HEK293 (cell line): ENCODE results near the gene SLC6A9.

Experiments used
- FEZF1 ChIP-seq: fragments of 450-650 bp; formaldehyde crosslinking; IDR thresholded peaks from 2 replicates; pipeline ENCODE4 v1.5.1; 2016; ENCODE audit warnings: missing biosample characterization, missing genetic modification characterization
- KLF16 ChIP-seq: fragments of 450-650 bp; formaldehyde crosslinking; IDR thresholded peaks from 2 replicates; pipeline ENCODE4 v1.5.1; 2017; ENCODE audit warnings: missing biosample characterization, missing genetic modification characterization
- KLF9 ChIP-seq: fragments of 450-650 bp; formaldehyde crosslinking; IDR thresholded peaks from 2 replicates; pipeline ENCODE4 v1.5.1; 2016; ENCODE audit warnings: missing biosample characterization, missing genetic modification characterization, low read depth
- SETDB1 ChIP-seq: IDR thresholded peaks from one replicate; pipeline ENCODE4 v1.6.1; 2017; ENCODE audit warnings: mild to moderate bottlenecking, low read length, moderate library complexity, mixed read lengths; ENCODE audit not compliant: insufficient read length
- SP2 ChIP-seq: fragments of 450-650 bp; formaldehyde crosslinking; IDR thresholded peaks from 2 replicates; pipeline ENCODE4 v1.5.1; 2016; ENCODE audit warnings: missing biosample characterization, missing genetic modification characterization
- ZFHX2 ChIP-seq: fragments of 450-650 bp; formaldehyde crosslinking; conservative IDR thresholded peaks from 2 replicates; pipeline ENCODE4 v1.5.1; 2016; ENCODE audit warnings: missing biosample characterization, missing genetic modification characterization
- ZFP3 ChIP-seq: fragments of 450-650 bp; formaldehyde crosslinking; IDR thresholded peaks from 2 replicates; pipeline ENCODE4 v1.5.1; 2016; ENCODE audit warnings: low read depth, missing biosample characterization, missing genetic modification characterization
- ZNF112 ChIP-seq: fragments of 450-650 bp; formaldehyde crosslinking; IDR thresholded peaks from 2 replicates; pipeline ENCODE4 v1.5.0; 2017; ENCODE audit warnings: missing biosample characterization, missing genetic modification characterization
- ZNF175 ChIP-seq: fragments of 450-650 bp; formaldehyde crosslinking; IDR thresholded peaks from 2 replicates; pipeline ENCODE4 v1.5.1; 2016; ENCODE audit warnings: missing biosample characterization, missing genetic modification characterization
- ZNF221 ChIP-seq: fragments of 450-650 bp; formaldehyde crosslinking; IDR thresholded peaks from 2 replicates; pipeline ENCODE4 v1.5.1; 2017; ENCODE audit warnings: missing biosample characterization, missing genetic modification characterization, borderline replicate concordance
- ZNF23 ChIP-seq: fragments of 450-650 bp; formaldehyde crosslinking; IDR thresholded peaks from 2 replicates; pipeline ENCODE4 v1.5.1; 2016; ENCODE audit warnings: missing biosample characterization, missing genetic modification characterization, borderline replicate concordance
- ZNF350 ChIP-seq: fragments of 450-650 bp; formaldehyde crosslinking; IDR thresholded peaks from 2 replicates; pipeline ENCODE4 v1.5.0; 2017; ENCODE audit warnings: missing biosample characterization, mild to moderate bottlenecking, missing genetic modification characterization
- ZNF37A ChIP-seq: fragments of 450-650 bp; IDR thresholded peaks from 2 replicates; pipeline ENCODE4 v1.5.1; 2018; ENCODE audit warnings: missing biosample characterization, missing genetic modification characterization
- ZNF394 ChIP-seq: fragments of 450-650 bp; formaldehyde crosslinking; IDR thresholded peaks from 2 replicates; pipeline ENCODE4 v1.5.1; 2016; ENCODE audit warnings: missing biosample characterization, missing genetic modification characterization, mild to moderate bottlenecking, moderate library complexity, borderline replicate concordance
- ZNF548 ChIP-seq: fragments of 450-650 bp; formaldehyde crosslinking; IDR thresholded peaks from 2 replicates; pipeline ENCODE4 v1.5.1; 2016; ENCODE audit warnings: missing biosample characterization, missing genetic modification characterization
- ZNF549 ChIP-seq: fragments of 450-650 bp; IDR thresholded peaks from 2 replicates; pipeline ENCODE4 v1.5.1; 2018; ENCODE audit warnings: missing biosample characterization, missing genetic modification characterization, mild to moderate bottlenecking, inconsistent platforms, moderate library complexity
- ZNF560 ChIP-seq: fragments of 450-650 bp; formaldehyde crosslinking; IDR thresholded peaks from 2 replicates; pipeline ENCODE4 v1.5.1; 2017; ENCODE audit warnings: missing biosample characterization, missing genetic modification characterization, borderline replicate concordance
- ZNF561 ChIP-seq: fragments of 450-650 bp; IDR thresholded peaks from 2 replicates; pipeline ENCODE4 v1.5.1; 2018; ENCODE audit warnings: missing biosample characterization, missing genetic modification characterization, borderline replicate concordance
- ZNF585B ChIP-seq: fragments of 450-650 bp; formaldehyde crosslinking; IDR thresholded peaks from 2 replicates; pipeline ENCODE4 v1.5.1; 2016; ENCODE audit warnings: missing biosample characterization, missing genetic modification characterization
- ZNF624 ChIP-seq: fragments of 450-650 bp; formaldehyde crosslinking; IDR thresholded peaks from 2 replicates; pipeline ENCODE4 v1.5.1; 2017; ENCODE audit warnings: missing biosample characterization, missing genetic modification characterization
- ZNF654 ChIP-seq: fragments of 450-650 bp; formaldehyde crosslinking; IDR thresholded peaks from 2 replicates; pipeline ENCODE4 v1.5.1; 2016; ENCODE audit warnings: low read depth, missing biosample characterization, missing genetic modification characterization
- ZNF664 ChIP-seq: fragments of 450-650 bp; formaldehyde crosslinking; IDR thresholded peaks from 2 replicates; pipeline ENCODE4 v1.5.1; 2016; ENCODE audit warnings: missing biosample characterization, missing genetic modification characterization
- ZSCAN30 ChIP-seq: fragments of 450-650 bp; IDR thresholded peaks from 2 replicates; pipeline ENCODE4 v1.5.1; 2018; ENCODE audit warnings: missing biosample characterization, mild to moderate bottlenecking, missing genetic modification characterization, moderate library complexity
- TF ChIP-seq, protein P1 (sequence below): fragments of 450-650 bp; formaldehyde crosslinking; conservative IDR thresholded peaks from 2 replicates; pipeline ENCODE4 v1.5.1; 2016; ENCODE audit warnings: low read depth, missing biosample characterization, missing genetic modification characterization
- TF ChIP-seq, protein P2 (sequence below): fragments of 450-650 bp; formaldehyde crosslinking; IDR thresholded peaks from 2 replicates; pipeline ENCODE4 v1.5.1; 2016; ENCODE audit warnings: missing biosample characterization, missing genetic modification characterization
- TF ChIP-seq, protein P3 (sequence below): fragments of 450-650 bp; formaldehyde crosslinking; IDR thresholded peaks from 2 replicates; pipeline ENCODE4 v1.5.1; 2016; ENCODE audit warnings: missing biosample characterization, missing genetic modification characterization
- TF ChIP-seq, protein P4 (sequence below): IDR thresholded peaks from 2 replicates; pipeline ENCODE4 v1.6.1; 2011; ENCODE audit warnings: mild to moderate bottlenecking, low read depth, low read length, borderline replicate concordance
- TF ChIP-seq, protein P5 (sequence below): fragments of 450-650 bp; formaldehyde crosslinking; optimal IDR thresholded peaks from 2 replicates; pipeline ENCODE3; 2016; ENCODE audit warnings: missing biosample characterization, mild to moderate bottlenecking, missing genetic modification characterization
- TF ChIP-seq, protein P6 (sequence below): fragments of 450-650 bp; formaldehyde crosslinking; IDR thresholded peaks from 2 replicates; pipeline ENCODE4; 2016; ENCODE audit warnings: missing biosample characterization, missing genetic modification characterization
- TF ChIP-seq, protein P7 (sequence below): fragments of 450-650 bp; formaldehyde crosslinking; IDR thresholded peaks from 2 replicates; pipeline ENCODE4 v1.5.1; 2016; ENCODE audit warnings: missing biosample characterization, missing genetic modification characterization, low read depth

SLC6A9 gene

DNA sequence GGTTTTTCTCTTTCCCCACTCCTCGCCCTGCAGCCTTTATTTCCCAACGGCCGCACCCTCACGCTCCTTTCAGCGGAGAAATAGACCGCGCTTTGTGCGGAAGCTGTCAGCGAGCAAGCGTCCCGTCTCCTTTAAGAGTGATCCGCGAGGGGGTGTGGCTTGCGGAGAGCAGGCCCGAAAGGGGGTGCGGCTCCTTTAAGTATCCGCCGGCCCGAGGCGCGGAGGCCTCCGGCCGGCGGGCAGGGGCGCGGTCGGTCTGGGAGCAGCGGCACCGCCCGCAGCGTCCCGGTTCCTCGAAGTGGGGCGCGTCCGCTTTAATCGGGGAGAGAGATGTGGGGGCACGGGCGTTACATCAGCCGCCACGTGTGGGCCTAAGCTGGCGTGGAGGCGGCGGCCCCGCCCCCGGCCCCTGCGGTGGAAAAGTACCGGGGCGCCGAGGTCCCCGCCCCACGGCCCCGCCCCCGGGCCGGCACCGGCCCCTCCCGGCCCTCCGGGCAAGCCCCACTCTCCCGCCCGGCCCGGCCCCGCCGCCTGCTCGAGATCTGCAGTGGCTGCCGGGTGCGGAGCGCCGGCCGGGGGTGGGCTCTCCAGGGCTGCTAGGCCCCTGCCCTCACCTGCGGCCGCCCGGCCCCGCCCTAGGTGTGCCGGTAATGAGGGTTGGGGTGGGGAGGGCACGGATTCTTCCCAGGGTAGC lies 1.2 kb downstream of the SLC6A9 start (continued):
- TF ChIP-seq, protein P1, sequence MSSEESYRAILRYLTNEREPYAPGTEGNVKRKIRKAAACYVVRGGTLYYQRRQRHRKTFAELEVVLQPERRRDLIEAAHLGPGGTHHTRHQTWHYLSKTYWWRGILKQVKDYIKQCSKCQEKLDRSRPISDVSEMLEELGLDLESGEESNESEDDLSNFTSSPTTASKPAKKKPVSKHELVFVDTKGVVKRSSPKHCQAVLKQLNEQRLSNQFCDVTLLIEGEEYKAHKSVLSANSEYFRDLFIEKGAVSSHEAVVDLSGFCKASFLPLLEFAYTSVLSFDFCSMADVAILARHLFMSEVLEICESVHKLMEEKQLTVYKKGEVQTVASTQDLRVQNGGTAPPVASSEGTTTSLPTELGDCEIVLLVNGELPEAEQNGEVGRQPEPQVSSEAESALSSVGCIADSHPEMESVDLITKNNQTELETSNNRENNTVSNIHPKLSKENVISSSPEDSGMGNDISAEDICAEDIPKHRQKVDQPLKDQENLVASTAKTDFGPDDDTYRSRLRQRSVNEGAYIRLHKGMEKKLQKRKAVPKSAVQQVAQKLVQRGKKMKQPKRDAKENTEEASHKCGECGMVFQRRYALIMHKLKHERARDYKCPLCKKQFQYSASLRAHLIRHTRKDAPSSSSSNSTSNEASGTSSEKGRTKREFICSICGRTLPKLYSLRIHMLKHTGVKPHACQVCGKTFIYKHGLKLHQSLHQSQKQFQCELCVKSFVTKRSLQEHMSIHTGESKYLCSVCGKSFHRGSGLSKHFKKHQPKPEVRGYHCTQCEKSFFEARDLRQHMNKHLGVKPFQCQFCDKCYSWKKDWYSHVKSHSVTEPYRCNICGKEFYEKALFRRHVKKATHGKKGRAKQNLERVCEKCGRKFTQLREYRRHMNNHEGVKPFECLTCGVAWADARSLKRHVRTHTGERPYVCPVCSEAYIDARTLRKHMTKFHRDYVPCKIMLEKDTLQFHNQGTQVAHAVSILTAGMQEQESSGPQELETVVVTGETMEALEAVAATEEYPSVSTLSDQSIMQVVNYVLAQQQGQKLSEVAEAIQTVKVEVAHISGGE: peak; percentile 61
- TF ChIP-seq ZNF350 (tag by site-specific recombination): no peak
- TF ChIP-seq FEZF1 (tag by site-specific recombination): no peak
- TF ChIP-seq, protein P2, sequence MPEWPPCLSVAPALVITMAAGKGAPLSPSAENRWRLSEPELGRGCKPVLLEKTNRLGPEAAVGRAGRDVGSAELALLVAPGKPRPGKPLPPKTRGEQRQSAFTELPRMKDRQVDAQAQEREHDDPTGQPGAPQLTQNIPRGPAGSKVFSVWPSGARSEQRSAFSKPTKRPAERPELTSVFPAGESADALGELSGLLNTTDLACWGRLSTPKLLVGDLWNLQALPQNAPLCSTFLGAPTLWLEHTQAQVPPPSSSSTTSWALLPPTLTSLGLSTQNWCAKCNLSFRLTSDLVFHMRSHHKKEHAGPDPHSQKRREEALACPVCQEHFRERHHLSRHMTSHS: no peak
- no peak for TF ChIP-seq ZNF654 (tag by site-specific recombination)
- TF ChIP-seq ZNF549 (tag by site-specific recombination): no peak
- no peak for TF ChIP-seq ZNF585B (tag by site-specific recombination)
- TF ChIP-seq ZNF548 (tag by site-specific recombination): no peak
- TF ChIP-seq, protein P3, sequence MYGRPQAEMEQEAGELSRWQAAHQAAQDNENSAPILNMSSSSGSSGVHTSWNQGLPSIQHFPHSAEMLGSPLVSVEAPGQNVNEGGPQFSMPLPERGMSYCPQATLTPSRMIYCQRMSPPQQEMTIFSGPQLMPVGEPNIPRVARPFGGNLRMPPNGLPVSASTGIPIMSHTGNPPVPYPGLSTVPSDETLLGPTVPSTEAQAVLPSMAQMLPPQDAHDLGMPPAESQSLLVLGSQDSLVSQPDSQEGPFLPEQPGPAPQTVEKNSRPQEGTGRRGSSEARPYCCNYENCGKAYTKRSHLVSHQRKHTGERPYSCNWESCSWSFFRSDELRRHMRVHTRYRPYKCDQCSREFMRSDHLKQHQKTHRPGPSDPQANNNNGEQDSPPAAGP: 0 out of 2 replicates have a peak, but pooled peaks have one; percentile 43
- no peak for TF ChIP-seq ZNF624 (tag by site-specific recombination)
- TF ChIP-seq ZSCAN30 (tag by site-specific recombination): peak; percentile 23
- no peak for TF ChIP-seq ZNF394 (tag by site-specific recombination)
- TF ChIP-seq, protein P4, sequence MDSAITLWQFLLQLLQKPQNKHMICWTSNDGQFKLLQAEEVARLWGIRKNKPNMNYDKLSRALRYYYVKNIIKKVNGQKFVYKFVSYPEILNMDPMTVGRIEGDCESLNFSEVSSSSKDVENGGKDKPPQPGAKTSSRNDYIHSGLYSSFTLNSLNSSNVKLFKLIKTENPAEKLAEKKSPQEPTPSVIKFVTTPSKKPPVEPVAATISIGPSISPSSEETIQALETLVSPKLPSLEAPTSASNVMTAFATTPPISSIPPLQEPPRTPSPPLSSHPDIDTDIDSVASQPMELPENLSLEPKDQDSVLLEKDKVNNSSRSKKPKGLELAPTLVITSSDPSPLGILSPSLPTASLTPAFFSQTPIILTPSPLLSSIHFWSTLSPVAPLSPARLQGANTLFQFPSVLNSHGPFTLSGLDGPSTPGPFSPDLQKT: no peak
- no peak for TF ChIP-seq ZNF37A (tag by site-specific recombination)
- TF ChIP-seq, protein P5, sequence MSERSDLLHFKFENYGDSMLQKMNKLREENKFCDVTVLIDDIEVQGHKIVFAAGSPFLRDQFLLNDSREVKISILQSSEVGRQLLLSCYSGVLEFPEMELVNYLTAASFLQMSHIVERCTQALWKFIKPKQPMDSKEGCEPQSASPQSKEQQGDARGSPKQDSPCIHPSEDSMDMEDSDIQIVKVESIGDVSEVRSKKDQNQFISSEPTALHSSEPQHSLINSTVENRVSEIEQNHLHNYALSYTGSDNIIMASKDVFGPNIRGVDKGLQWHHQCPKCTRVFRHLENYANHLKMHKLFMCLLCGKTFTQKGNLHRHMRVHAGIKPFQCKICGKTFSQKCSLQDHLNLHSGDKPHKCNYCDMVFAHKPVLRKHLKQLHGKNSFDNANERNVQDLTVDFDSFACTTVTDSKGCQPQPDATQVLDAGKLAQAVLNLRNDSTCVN (tag by site-specific recombination): no peak
- peak; percentile 49 for TF ChIP-seq SP2 (tag by site-specific recombination)
- no peak for TF ChIP-seq ZNF175 (tag by site-specific recombination)
- TF ChIP-seq ZNF221 (tag by site-specific recombination): no peak
- TF ChIP-seq, protein P6, sequence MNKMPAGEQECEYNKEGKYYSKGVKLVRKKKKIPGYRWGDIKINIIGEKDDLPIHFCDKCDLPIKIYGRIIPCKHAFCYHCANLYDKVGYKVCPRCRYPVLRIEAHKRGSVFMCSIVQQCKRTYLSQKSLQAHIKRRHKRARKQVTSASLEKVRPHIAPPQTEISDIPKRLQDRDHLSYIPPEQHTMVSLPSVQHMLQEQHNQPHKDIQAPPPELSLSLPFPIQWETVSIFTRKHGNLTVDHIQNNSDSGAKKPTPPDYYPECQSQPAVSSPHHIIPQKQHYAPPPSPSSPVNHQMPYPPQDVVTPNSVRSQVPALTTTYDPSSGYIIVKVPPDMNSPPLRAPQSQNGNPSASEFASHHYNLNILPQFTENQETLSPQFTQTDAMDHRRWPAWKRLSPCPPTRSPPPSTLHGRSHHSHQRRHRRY: no peak
- TF ChIP-seq KLF9: peak; percentile 96
- no peak for TF ChIP-seq ZNF561 (tag by site-specific recombination)
- TF ChIP-seq ZNF664 (tag by site-specific recombination): no peak
- no peak for TF ChIP-seq ZNF112
- no peak for TF ChIP-seq SETDB1
- TF ChIP-seq, protein P7, sequence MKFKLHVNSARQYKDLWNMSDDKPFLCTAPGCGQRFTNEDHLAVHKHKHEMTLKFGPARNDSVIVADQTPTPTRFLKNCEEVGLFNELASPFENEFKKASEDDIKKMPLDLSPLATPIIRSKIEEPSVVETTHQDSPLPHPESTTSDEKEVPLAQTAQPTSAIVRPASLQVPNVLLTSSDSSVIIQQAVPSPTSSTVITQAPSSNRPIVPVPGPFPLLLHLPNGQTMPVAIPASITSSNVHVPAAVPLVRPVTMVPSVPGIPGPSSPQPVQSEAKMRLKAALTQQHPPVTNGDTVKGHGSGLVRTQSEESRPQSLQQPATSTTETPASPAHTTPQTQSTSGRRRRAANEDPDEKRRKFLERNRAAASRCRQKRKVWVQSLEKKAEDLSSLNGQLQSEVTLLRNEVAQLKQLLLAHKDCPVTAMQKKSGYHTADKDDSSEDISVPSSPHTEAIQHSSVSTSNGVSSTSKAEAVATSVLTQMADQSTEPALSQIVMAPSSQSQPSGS (tag by site-specific recombination): no peak
- TF ChIP-seq ZFHX2 (tag by site-specific recombination): peak; percentile 87
- peak; percentile 88; the same call in 1 of the 2 replicates for TF ChIP-seq KLF16 (tag by site-specific recombination)
- no peak for TF ChIP-seq ZNF560 (tag by site-specific recombination)
- TF ChIP-seq ZFP3: no peak
- no peak for TF ChIP-seq ZNF23 (tag by site-specific recombination)
